Kidney (tissue), 14 donors: ENCODE data around the gene CREB3L4. TPM values are rescaled to one million over a fixed set of nuclear protein-coding genes. Genes with fewer than 3 reads are reported as not detected.

Source experiments
- DNase-seq, 5 donors: peaks; one replicate each; pipeline ENCODE4 v3.0.0-alpha.2; 2013 to 2020
- FAIRE-seq: peaks from 2 replicates; lab custom pipeline; 2012; peaks lifted over from hg19 to GRCh38; lab: Jason Lieb, UNC
- H3K27ac ChIP-seq, 2 donors: one replicate each; pipeline ENCODE4 v1.7.0; 2013; ENCODE audit warnings: low read depth in 2 of 2, low read length in 2 of 2, inconsistent platforms in 1 of 2
- H3K27me3 ChIP-seq: one replicate; pipeline ENCODE4 v1.7.1; 2013; ENCODE audit warnings: low read length, inconsistent platforms; ENCODE audit not compliant: control insufficient read depth, insufficient read depth
- H3K36me3 ChIP-seq, 3 donors: one replicate each; pipeline versions ENCODE4 v1.7.0 to v1.7.1; 2013; ENCODE audit warnings: low read length in 3 of 3, control low read depth in 1 of 3, inconsistent platforms in 1 of 3; ENCODE audit not compliant: insufficient read depth in 3 of 3, control insufficient read depth in 2 of 3
- H3K4me1 ChIP-seq, 3 donors: one replicate each; pipeline versions ENCODE4 v1.7.0 to v1.7.1; 2013; ENCODE audit warnings: low read length in 3 of 3, inconsistent platforms in 1 of 3, low read depth in 1 of 3; ENCODE audit not compliant: control insufficient read depth in 2 of 3, insufficient read depth in 2 of 3
- H3K4me3 ChIP-seq, 3 donors: one replicate each; pipeline versions ENCODE4 v1.7.0 to v1.8.1; 2013; ENCODE audit warnings: low read length in 3 of 3, control low read depth in 1 of 3, inconsistent platforms in 1 of 3
- H3K9ac ChIP-seq, 3 donors: one replicate each; pipeline versions ENCODE4 v1.7.0 to v1.7.1; 2013; ENCODE audit warnings: low read length in 3 of 3, control low read depth in 1 of 3, inconsistent platforms in 1 of 3
- H3K9me3 ChIP-seq, 3 donors: one replicate each; pipeline versions ENCODE4 v1.7.0 to v1.7.1; 2013; ENCODE audit warnings: low read length in 3 of 3, control low read depth in 1 of 3, inconsistent platforms in 1 of 3; ENCODE audit not compliant: control insufficient read depth in 2 of 3, insufficient read depth in 1 of 3
- intact Hi-C: fragments of 100-400 bp; cut with DNase I; formaldehyde crosslinking; loops from one replicate; pipeline ENCODE4 v1.11.1; 2022
- polyA plus RNA-seq: library from polyadenylated mRNA; stranded (reverse); fragments of 350-450 nt; fragmentation: Illumina TruSeq; extraction: RNeasy Lipid Tissue Mini Kit (QIAGEN cat#74804); gene quantifications from one replicate; pipeline ENCODE4 v1.2.3, GENCODE V29; 2014; ENCODE audit warnings: low read depth, low replicate concordance; ENCODE audit not compliant: insufficient read depth
- total RNA-seq: library from RNA; stranded (reverse); fragmentation: NEBNext Ultra II Directional; extraction: Animal tissue kit (Norgen Biotek cat#: 25700); gene quantifications from one replicate; pipeline ENCODE4 v1.2.1, GENCODE V29; 2021
- TF ChIP-seq, protein P1 (sequence below): IDR thresholded peaks from 3 replicates; pipeline ENCODE4 v1.5.1; 2012; ENCODE audit warnings: mild to moderate bottlenecking, moderate library complexity, borderline replicate concordance; ENCODE audit not compliant: insufficient read depth; ENCODE audit errors: extremely low read depth
- donor health status: control.
- donor health status: control.
- donor health status: control.
- donor health status: control.
- donor health status: control.
- donor health status: DM: yes; HTN: yes; CAD: no.
- donor health status: Normal renal cell carcinoma (clear cell type).

The CREB3L4 gene
- total and polyA plus RNA-seq, 2 donors from 2014 or later = 9.3 to 10.9 TPM

DNA sequence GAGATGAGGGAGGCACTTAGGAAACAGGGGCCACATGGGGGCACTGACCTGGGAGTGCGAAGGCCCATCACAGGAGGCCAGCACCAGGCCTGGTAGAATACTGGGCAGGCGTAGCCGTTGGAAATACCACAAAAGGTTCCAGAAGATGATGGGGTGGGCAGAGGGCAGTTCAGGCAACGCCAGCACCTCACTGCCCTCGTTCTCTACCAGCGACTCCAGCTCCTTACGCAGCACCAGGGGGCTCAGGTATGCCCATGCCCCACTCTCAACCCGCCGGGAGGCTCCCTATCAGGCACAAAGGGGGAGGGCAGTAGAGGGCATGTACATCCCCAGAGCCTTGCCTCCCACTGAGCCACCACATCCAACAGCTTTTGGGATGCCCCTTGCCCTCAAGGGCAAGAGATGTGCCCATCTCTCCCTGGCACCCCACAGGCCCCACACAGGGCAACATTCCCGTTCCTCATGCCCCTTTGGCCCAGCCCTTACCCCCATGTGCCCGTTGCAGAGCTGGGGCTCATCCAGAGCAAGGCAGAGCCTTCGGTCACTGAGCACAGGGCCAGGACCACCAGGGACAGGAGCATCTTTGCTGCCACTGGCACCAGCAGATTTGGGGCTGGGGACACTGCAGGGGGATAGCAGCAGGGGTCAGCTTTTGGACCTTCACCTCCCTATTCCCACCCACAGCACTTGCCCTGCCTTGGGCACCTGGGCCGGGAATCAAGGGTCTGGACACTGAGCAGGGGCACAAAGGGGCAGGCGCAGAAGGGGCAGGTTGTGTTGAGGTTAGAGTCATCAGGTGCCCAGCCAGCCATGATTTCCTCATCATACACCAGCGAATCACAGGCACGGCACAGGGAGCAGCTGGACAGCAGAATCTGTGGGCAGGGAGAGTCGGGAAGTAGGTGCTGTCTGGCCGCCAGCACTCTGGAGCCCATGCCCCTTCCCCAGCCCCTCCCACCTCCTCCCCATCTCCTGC, 35.3 kb upstream of the CREB3L4 start:
- FAIRE-seq (no peak), DNase-seq (peak in 1 of 5 donors; percentile 57)
- no peaks in the 10 kb centered on the region for H3K9me3 ChIP-seq
- H3K27ac ChIP-seq = no peak overlapping the region
- TF ChIP-seq, protein P1, sequence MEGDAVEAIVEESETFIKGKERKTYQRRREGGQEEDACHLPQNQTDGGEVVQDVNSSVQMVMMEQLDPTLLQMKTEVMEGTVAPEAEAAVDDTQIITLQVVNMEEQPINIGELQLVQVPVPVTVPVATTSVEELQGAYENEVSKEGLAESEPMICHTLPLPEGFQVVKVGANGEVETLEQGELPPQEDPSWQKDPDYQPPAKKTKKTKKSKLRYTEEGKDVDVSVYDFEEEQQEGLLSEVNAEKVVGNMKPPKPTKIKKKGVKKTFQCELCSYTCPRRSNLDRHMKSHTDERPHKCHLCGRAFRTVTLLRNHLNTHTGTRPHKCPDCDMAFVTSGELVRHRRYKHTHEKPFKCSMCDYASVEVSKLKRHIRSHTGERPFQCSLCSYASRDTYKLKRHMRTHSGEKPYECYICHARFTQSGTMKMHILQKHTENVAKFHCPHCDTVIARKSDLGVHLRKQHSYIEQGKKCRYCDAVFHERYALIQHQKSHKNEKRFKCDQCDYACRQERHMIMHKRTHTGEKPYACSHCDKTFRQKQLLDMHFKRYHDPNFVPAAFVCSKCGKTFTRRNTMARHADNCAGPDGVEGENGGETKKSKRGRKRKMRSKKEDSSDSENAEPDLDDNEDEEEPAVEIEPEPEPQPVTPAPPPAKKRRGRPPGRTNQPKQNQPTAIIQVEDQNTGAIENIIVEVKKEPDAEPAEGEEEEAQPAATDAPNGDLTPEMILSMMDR = no peak
- H3K9ac ChIP-seq = no peak overlapping the region
- no peak overlapping the region for H3K4me3 ChIP-seq
- intact Hi-C loops = no loop called here
- peaks cover 0 to 50% (median 25%) of the 10 kb centered on the region in 3 donors for H3K36me3 ChIP-seq
- H3K4me1 ChIP-seq = peaks cover 0 to 5% (median 0%) of the 10 kb centered on the region in 3 donors
- no peaks in the 10 kb centered on the region for H3K27me3 ChIP-seq

DNA sequence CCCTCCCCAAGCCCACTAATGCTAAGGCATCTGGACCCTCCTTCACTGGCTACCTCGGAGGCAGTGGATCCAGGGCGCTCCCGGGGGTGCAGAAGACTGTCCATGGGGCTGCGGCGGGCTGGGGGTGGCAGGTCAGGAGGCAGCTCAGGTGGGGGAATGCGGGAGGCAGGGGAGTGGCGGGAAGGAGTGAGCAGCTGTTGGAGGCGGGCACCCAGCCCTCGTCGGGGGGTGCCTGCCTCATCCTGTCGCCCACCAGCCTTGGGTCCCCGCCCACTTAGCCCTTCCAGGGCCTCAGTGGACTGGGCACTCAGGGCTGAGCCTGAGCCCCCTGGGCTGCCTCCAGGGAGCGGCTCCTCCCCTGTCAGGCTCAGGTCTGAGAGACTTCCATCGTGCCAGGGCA, 34.3 kb upstream of the CREB3L4 start:
- FAIRE-seq = no peak
- H3K36me3 ChIP-seq = peaks cover 5 to 54% (median 29%) of the 10 kb centered on the region in 3 donors
- H3K9me3 ChIP-seq = no peaks in the 10 kb centered on the region

DNA sequence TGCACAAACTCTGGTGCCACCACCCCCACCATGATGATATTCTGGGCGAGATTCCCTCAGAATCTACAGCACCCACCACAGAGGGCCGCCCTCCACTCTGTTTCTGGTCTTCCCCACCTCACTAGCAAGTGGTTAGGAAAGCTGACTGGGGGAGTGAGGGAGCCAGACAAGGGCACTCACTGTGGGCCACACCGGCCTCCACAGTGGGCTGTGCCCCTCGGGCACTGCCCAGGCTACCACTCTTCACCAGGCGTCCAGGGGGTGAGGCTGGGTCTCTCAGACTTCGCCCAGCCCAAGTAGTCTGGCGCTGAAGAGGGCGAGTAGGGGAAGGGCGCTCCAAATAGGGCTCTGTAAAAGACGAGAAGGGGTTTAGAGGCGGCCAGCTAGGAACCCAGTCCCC, 33.7 kb upstream of the CREB3L4 start:
- FAIRE-seq (no peak), DNase-seq (peak in 1 of 5 donors; percentile 47)
- no peak overlapping the region for H3K4me3 ChIP-seq
- no peak overlapping the region for H3K27ac ChIP-seq
- H3K27me3 ChIP-seq = no peaks in the 10 kb centered on the region
- peaks cover 5 to 54% (median 32%) of the 10 kb centered on the region in 3 donors for H3K36me3 ChIP-seq
- H3K9ac ChIP-seq = no peak overlapping the region
- TF ChIP-seq, protein P1 = no peak
- intact Hi-C loops = no loop called here
- H3K9me3 ChIP-seq = no peaks in the 10 kb centered on the region
- H3K4me1 ChIP-seq = peaks cover 0 to 1% (median 0%) of the 10 kb centered on the region in 3 donors

More for the DNA sequence above, 34.3 kb upstream of the CREB3L4 start:
- H3K4me1 ChIP-seq = peaks cover 0 to 5% (median 0%) of the 10 kb centered on the region in 3 donors
- no peak overlapping the region for H3K4me3 ChIP-seq
- TF ChIP-seq, protein P1 = no peak
- intact Hi-C loops = no loop called here
- H3K27me3 ChIP-seq = no peaks in the 10 kb centered on the region
- H3K27ac ChIP-seq = no peak overlapping the region
- no peak overlapping the region for H3K9ac ChIP-seq
- DNase-seq = peak in 2 of 5 donors; percentile 32 to 66
